ENCODE results near the gene HOXD12. TPM values are rescaled to one million over a fixed set of nuclear protein-coding genes. Genes with fewer than 3 reads are reported as not detected.

Gene HOXD12
- total RNA-seq, 3 donors from 2014 or later (not counting 1 experiment from before 2014, with no cell fraction given): not detected

DNA sequence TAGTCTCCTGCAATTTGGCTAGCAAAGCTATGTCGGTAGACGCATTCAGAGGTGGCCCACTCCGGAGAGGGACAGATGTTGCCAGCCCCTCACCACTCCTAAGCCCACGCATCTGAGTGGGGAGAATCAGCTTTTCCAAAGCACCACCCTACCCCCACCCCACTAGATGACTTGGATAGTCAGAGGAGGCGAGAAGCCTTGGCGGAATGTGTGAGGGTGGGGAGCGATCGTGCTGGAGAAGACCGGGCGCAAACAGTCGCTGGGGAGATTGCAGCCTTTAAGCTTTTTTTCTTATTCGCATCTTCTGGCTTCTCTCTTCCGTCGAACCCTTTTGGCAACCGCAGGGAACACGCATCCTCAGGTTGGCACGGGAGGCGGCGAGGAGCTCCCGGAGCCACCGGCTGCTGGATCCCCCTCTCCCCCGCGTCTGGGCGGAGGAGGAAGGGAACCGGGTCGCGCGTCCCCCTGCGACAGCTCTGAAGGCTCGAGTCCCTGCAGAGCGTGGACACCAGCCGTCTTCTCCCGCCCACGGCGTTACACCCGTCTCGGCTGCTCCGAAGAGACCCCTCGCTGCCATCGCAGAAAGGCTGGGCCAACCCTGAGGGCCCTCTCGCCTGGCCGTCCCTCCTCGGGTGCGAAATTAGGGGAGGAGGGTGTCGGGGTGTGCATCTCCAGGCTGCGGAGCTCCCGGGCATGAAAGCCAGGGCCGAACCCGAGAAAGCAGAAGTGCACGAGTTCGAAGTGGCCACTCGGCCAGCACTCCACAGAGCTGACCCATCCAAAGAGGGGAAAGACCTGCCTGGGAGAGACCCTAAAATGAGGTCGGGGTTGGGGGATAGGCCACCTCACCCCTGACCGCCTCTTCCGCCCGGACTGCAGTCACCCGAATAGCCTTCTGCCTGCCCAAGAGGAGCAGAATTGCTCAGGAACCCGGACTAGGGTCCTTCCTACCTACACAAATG lies 28.0 kb upstream of the HOXD12 start:
- Histone ChIP-seq H3K27ac (ENCODE audit: low read length) (no peak overlapping the region), H3K4me1 (ENCODE audit: control insufficient read depth, insufficient read depth, low read length) (peaks cover 6% of the 10 kb centered on the region), H3K36me3 (ENCODE audit: control insufficient read depth, insufficient read depth, low read length) (no peaks in the 10 kb centered on the region), H3K27me3 (ENCODE audit: control insufficient read depth, insufficient read depth, low read length) (peaks cover 62% of the 10 kb centered on the region), H3K4me3 (ENCODE audit: low read length) (no peak overlapping the region), H3K9me3 (ENCODE audit: control insufficient read depth, insufficient read depth, low read length) (peaks cover 7% of the 10 kb centered on the region)
- Mint-ChIP-seq H3K9me3 (peaks cover 0 to 2% of the 10 kb centered on the region in 2 donors), H3K27ac (no peak overlapping the region), H3K4me1 (no peaks in the 10 kb centered on the region), H3K4me3 (no peak overlapping the region), H3K36me3 (peaks cover 12% of the 10 kb centered on the region), H3K27me3 (ENCODE audit: low read depth in 2 of 2) (peaks cover 66 to 74% of the 10 kb centered on the region in 2 donors)
- TF ChIP-seq, protein P1, sequence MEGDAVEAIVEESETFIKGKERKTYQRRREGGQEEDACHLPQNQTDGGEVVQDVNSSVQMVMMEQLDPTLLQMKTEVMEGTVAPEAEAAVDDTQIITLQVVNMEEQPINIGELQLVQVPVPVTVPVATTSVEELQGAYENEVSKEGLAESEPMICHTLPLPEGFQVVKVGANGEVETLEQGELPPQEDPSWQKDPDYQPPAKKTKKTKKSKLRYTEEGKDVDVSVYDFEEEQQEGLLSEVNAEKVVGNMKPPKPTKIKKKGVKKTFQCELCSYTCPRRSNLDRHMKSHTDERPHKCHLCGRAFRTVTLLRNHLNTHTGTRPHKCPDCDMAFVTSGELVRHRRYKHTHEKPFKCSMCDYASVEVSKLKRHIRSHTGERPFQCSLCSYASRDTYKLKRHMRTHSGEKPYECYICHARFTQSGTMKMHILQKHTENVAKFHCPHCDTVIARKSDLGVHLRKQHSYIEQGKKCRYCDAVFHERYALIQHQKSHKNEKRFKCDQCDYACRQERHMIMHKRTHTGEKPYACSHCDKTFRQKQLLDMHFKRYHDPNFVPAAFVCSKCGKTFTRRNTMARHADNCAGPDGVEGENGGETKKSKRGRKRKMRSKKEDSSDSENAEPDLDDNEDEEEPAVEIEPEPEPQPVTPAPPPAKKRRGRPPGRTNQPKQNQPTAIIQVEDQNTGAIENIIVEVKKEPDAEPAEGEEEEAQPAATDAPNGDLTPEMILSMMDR (IDR thresholded peaks at IDR 0.05): no peak
- WGBS (ENCODE audit: insufficient coverage): 8% methylated on average over 57 of the region's 58 CpGs
- DNase-seq (no peak), ATAC-seq (no peak)
- intact Hi-C loops (cut with micrococcal nuclease): loop anchor here (5.0 kb wide), 1 partner anchor 1734 kb away; no protein-coding TSS in a partner anchor

DNA sequence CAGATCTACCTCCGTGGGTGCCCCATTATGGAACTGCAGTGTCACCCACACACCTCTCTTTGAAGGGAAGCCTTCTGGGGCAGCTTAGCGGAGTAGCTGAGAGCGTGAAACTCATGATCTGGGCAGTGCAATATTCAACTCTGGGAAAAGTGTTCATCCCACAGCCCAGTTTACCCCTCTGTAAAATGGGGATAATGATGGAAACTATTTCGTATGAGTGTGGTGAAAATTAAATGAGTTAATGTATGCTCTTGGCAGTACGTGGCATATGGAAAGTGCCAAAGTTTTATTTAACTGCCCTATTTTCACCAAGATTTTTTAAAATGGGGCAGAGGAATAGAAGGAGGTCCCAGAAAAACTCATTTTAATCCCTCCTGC lies 27.3 kb upstream of the HOXD12 start:
- no peak overlapping the region for H3K4me3 ChIP-seq (ENCODE audit: low read length)
- no peak overlapping the region for H3K27ac ChIP-seq (ENCODE audit: low read length)
- intact Hi-C loops (cut with micrococcal nuclease): loop anchor here (5.0 kb wide), 1 partner anchor 1735 kb away; no protein-coding TSS in a partner anchor
- H3K36me3 Mint-ChIP-seq: peaks cover 12% of the 10 kb centered on the region
- peaks cover 63% of the 10 kb centered on the region for H3K27me3 ChIP-seq (ENCODE audit: control insufficient read depth, insufficient read depth, low read length)
- 39% methylated on average over 4 of the region's 5 CpGs for WGBS (ENCODE audit: insufficient coverage)
- no peak for DNase-seq
- no peak overlapping the region for H3K4me3 Mint-ChIP-seq
- H3K9me3 Mint-ChIP-seq: peaks cover 0 to 3% of the 10 kb centered on the region in 2 donors
- H3K27me3 Mint-ChIP-seq (ENCODE audit: low read depth in 2 of 2): peaks cover 69 to 73% of the 10 kb centered on the region in 2 donors
- no peaks in the 10 kb centered on the region for H3K36me3 ChIP-seq (ENCODE audit: control insufficient read depth, insufficient read depth, low read length)
- H3K4me1 Mint-ChIP-seq: no peaks in the 10 kb centered on the region
- H3K4me1 ChIP-seq (ENCODE audit: control insufficient read depth, insufficient read depth, low read length): no peaks in the 10 kb centered on the region
- ATAC-seq: no peak
- TF ChIP-seq, protein P1 (IDR thresholded peaks at IDR 0.05): no peak
- H3K9me3 ChIP-seq (ENCODE audit: control insufficient read depth, insufficient read depth, low read length): peaks cover 7% of the 10 kb centered on the region
- no peak overlapping the region for H3K27ac Mint-ChIP-seq

DNA sequence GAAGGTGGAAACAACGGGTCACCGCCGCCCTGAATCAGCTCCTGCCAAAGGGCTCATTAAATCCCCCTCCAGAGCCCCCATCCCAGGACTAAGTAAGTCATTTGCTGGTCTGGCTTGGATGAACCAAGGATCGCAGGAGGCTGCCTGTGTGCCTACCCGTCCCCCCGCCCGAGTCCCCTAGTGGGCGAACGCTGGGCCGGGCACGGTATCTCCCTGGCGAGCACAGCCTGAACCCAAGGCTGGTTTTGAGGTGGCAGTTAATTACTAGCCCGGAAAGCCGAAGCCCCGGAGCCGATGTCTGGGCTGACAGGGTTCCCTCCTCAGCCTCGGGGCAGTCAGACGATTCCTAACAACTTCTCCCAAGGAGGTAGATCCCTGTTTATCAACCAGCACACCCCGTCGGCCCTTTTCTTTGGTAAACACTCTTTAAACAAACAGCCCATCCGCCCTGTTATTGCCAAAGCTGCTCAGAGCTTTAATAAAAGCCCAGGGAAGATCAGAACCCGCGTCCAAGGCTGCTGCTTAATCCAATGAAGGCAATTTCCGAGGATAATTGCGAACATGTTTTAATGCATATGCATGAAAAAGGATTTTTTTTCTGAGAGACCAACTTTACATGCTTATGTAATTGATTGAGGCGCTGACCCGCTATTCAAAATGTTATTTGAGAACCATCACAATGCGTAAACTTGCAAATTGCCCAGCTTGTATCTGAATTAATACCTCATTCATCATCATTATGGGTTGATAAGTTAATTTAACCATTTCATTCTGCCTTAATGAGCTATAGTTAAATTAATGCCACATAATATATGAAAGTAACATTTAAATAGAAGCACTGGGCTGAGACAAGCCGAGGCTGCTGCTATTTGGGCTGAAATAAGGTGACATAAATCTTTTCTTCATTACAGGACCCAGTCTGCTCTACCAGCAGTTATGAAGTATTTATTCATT lies 26.4 kb upstream of the HOXD12 start:
- intact Hi-C loops (cut with micrococcal nuclease): loop anchor here (5.0 kb wide), 1 partner anchor 1736 kb away; no protein-coding TSS in a partner anchor
- peaks cover 7% of the 10 kb centered on the region for H3K9me3 ChIP-seq (ENCODE audit: control insufficient read depth, insufficient read depth, low read length)
- ATAC-seq (no peak), DNase-seq (no peak)
- 4% methylated on average over 27 of the region's 29 CpGs for WGBS (ENCODE audit: insufficient coverage)
- no peak overlapping the region for H3K4me3 ChIP-seq (ENCODE audit: low read length)
- TF ChIP-seq, protein P1 (IDR thresholded peaks at IDR 0.05): no peak
- Mint-ChIP-seq H3K27ac (no peak overlapping the region), H3K4me1 (peaks cover 0 to under 1% of the 10 kb centered on the region in 2 donors), H3K4me3 (no peak overlapping the region), H3K9me3 (peaks cover 0 to 3% of the 10 kb centered on the region in 2 donors), H3K27me3 (ENCODE audit: low read depth in 2 of 2) (peaks cover 70 to 72% of the 10 kb centered on the region in 2 donors), H3K36me3 (peaks cover 13% of the 10 kb centered on the region)
- H3K27ac ChIP-seq (ENCODE audit: low read length): no peak overlapping the region
- peaks cover 64% of the 10 kb centered on the region for H3K27me3 ChIP-seq (ENCODE audit: control insufficient read depth, insufficient read depth, low read length)
- no peaks in the 10 kb centered on the region for H3K4me1 ChIP-seq (ENCODE audit: control insufficient read depth, insufficient read depth, low read length)
- no peaks in the 10 kb centered on the region for H3K36me3 ChIP-seq (ENCODE audit: control insufficient read depth, insufficient read depth, low read length)
